ENCODE results near the gene PTPMT1.

Gene PTPMT1

GRCh38 chr11:47586098-47586855 is 20.9 kb downstream of the PTPMT1 start, which contains the start of gene FAM180B:
Gene FAM180B (plus strand): TSS chr11:47586678. CDS start chr11:47586769, 91 bp downstream.
- no peak for DNase-seq

GRCh38 chr11:47587039-47587716 is 21.8 kb downstream of the PTPMT1 start:
- DNase-seq: no peak

DNA sequence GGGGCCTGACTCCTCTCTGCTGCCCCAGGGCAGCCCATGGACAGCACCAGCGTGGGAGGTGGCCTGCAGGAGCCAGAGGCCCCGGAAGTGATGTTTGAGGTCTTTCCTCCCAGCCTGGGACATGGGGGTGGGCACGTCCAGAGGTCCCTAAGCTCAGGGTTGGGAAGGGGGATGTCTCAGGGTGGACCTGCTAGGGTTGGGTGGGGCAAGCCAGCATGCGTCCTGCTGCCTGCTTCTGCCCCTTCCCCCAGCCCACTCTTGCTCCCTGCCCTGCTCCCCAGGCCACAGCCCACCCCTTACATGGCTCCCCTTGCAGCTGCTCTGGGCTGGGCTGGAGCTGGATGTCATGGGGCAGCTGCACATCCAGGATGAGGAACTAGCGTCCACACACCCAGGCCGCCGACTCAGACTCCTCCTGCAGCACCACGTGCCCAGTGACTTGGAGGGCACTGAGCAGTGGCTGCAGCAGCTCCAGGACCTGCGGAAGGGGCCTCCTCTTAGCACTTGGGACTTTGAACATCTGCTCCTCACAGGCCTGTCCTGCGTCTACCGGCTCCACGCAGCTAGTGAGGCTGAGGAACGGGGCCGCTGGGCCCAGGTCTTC is 22.4 kb downstream of the PTPMT1 start:
- DNase-seq: no peak

GRCh38 chr11:47589118-47589517 is 23.7 kb downstream of the PTPMT1 start:
- no peak for DNase-seq

DNA sequence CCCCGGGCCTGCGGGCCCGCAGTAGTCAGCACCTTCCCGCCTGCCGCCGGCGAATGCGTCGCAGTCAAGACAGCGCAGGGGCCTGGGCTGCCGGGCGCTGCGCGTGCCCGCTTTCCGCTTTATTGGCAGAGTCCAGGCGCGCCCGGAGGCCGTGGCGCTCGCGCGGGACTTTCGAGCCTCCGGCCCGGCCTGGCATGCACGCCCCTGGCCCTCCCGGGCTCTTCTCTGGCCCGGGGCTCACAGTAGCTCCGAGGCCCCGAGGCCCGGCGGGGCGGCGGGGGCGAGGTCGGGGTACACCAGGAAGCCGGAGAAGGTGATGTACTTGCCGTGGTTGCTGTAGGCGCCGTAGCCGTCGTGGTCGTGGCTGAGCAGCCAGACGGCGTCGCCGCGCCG is 24.2 kb downstream of the PTPMT1 start:
- DNase-seq: no peak

DNA sequence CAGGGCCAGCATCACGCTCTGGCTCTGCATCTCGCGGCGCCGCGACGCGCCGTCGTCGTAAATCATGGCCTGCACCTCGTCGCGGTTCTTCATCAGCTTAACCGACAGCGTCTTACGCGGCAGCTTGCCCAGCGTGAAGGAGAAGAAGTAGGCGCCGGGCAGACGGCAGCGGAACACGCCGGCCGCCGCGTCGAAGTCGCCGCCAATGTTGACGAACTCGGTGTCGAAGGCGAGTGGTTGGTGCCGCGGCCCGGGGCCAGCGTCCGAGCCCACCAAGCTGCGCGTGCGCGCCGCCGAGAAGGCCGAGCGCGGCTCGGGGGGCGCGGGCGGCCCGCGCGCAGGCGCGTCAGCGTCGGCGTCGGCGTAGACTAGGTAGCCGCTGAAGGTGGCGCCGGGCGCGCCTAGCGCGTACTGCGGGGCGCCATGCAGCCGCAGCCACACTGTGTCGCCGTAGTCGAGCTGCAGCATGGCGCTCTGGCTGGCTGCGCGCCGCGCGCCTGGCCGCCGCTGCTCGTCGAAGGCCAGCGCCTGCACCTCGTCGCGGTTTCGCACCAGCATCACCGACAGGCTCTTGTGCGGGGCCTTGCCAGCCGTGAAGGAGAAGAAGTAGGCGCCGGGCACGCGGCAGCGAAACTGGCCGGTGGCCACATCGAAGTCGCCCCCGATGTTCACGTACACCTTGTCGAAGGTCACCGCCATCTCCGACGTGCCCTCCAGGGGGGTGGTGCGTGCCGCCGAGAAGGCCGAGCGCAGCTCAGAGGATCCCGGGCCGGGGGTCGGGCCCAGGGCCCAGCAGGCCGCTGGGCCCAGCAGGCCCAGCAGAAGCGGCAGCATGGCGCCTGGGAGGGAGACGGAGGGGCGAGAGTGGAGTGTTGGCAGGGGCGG is 24.8 kb downstream of the PTPMT1 start:
- DNase-seq: no peak

DNA sequence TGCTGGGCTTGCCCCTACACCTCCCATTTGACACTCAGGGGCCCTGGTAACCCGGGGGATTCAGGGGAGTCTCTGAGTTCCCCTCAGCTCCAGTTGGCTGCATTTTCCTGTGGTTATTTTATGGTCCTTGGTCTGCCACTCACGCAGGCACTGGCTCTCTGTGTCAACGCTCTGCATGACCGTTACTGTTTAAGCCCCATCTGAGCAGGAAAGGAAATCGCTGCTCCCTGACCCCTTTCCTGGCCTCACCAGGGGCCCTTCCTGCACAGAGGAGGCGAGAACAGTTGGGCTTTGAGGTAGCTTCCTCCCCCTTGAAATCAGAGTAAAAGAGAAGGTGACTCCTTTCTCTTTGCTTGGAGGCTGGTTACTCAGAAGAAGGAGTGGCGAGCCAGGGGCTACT is 26.4 kb downstream of the PTPMT1 start:
- no peak for DNase-seq

DNA sequence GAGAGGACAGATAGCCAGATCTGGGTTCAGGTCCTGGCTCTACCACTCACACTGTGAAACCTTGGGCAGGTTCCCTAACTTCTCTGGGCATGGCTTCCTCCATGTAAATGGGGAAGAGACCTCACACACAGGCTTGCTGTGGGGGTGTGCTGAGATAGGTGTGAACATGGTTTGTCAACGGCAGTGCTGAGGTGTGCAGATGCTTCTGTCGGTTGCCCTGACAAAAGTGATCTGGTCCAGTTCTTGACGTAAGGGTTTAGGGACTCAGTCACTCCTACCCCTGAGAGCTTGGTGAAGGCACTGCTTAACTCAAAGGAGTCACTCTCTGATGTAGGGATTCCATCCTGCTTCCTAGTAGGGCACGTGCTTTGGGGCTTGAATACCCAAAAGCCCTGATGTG is 26.9 kb downstream of the PTPMT1 start:
- no peak for DNase-seq

DNA sequence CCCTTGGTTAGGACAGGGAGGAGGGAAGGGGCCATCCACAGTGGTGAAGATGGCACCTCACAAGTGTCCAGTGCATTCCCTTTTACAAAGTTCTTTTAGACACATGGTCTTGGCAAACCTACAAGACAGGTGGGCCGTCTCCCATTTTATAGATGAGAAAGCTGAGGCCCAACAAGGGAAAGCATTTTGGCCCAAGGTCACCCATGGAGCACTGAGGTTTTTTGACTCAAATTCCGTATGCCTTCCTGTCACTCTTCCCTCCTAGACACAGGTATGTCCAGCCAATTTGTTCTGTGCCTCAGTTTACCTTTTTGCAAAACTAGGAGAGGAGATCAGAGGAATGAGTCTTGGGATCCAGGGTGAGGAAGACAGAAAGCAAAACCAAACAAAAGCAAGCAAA is 27.6 kb downstream of the PTPMT1 start:
- DNase-seq: no peak

- no peak for DNase-seq
Observed at GRCh38 chr11:47593492-47593933, 28.1 kb downstream of the PTPMT1 start.

DNA sequence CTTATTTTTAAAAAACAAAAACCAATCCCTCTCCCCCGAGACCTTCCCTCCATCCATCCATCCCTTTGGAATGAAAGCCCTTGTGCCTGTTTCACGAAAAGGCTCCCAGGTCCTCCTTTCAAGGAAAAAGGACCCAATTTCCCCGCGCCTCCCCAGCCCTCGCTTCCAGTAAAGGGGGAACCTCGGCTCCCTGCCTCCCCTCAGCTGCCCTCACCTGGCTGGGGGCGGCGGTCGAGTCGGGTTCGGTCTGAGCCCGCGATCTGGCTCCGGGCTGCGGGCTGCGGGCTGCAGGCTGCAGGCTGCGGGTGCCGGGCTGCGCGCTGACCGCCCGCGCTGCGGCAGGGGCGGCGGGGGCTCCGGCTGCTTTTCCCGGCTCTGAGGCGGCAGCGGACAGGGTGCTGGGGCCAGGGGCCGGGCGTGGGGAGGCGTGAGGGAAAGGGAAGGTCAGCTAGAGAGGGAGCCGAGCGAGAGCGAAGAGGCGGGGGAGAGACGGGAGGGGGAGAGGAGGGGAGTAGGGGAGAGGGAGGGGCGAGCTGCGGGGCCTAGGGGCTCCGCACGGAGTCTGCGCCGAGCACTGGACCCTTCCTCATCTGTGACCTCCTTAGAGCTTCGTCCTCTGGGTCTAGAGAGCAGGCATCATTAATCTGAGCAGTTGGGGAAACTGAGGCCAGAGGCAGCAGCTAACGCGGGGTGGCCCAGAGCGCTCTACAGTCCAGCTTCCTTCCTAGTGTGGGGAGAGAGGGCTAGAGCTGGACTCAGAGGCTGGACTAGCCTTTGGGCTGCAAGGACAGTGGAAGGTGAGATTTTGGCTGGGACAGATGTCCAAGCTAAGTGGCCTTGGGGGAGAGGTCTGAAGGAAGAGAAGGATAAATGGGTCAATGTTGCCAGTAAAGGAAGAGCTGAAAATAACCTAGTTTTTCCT is 28.8 kb downstream of the PTPMT1 start, which contains the start of gene C1QTNF4:
Gene C1QTNF4 (minus strand): TSS at position 478 of the 922 bp plus-strand sequence. CDS start 3,601 bp downstream, outside the sequence.
- DNase-seq: no peak

GRCh38 chr11:47595029-47595428 is 29.6 kb downstream of the PTPMT1 start:
- DNase-seq: no peak

GRCh38 chr11:47595967-47596366 is 30.6 kb downstream of the PTPMT1 start:
- no peak for DNase-seq

DNA sequence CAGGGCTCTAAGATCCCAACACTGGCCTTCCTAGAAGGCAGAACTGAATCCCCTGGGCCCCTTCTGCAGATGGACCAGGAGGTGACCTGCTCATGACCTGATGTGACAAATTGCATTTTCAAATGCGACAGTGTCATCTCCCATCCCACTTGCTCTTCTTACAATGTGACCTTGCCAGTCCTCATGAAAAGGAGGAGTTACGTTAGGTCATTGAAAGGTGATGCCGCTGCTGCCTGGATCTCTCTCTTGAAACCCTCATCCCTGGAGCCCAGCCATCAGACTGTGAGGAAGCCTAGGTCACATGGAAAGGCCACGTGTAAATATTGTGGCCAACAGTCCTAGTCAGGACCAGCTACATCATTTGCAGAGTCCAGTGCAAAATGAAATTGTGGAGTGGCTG is 34.5 kb downstream of the PTPMT1 start:
- DNase-seq: no peak

- no peak for DNase-seq
Observed at GRCh38 chr11:47603295-47603694, 37.9 kb downstream of the PTPMT1 start.

GRCh38 chr11:47605921-47606320 is 40.5 kb downstream of the PTPMT1 start:
- DNase-seq: no peak

GRCh38 chr11:47606731-47607130 is 41.3 kb downstream of the PTPMT1 start:
- no peak for DNase-seq

GRCh38 chr11:47607380-47607779 is 42.0 kb downstream of the PTPMT1 start:
- no peak for DNase-seq

- DNase-seq: no peak
Observed at GRCh38 chr11:47609675-47610074, 44.3 kb downstream of the PTPMT1 start.

DNA sequence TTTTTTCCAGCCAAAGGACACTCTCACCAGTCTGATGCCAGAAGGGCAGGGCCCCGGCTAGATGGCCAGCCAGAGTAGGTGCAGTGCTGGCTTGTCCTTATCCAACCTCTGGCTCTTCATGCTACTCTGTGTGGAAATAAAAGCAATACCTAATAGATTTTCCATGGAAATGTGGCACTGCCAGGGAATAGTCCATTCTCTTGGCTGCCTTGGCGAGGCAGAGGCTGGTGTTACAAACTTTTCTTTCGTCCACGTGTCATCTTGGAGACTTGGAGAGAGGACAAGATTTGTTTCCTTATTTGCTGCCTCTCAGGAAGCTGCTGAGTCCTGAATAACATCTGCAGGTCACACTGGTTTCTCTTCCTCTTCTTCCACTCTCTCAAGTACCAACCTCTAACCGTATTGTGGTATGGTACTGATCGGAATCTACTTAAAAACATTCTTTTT is 46.0 kb downstream of the PTPMT1 start:
- DNase-seq: no peak

- no peak for DNase-seq
Observed at GRCh38 chr11:47615249-47615648, 49.9 kb downstream of the PTPMT1 start.
